Epithelial cell of proximal tubule (primary cell): ENCODE results near the gene IMMT. TPM values are rescaled to one million over a fixed set of nuclear protein-coding genes. Genes with fewer than 3 reads are reported as not detected.
A peak's percentile ranks its signal among the peaks of the same experiment; 100 is the strongest.

ENCODE experiments used
- DNase-seq: peaks from one replicate; pipeline ENCODE4 v3.0.0-alpha.2; 2011; ENCODE audit warnings: low read depth
- H3K4me3 ChIP-seq: 2 replicates; pipeline ENCODE4 v1.5.1; 2011; ENCODE audit warnings: low read depth, mild to moderate bottlenecking, low read length
- total RNA-seq: library from RNA; depleted of rRNA; stranded (reverse); fragments of >200 nt; gene quantifications from 2 replicates; pipeline ENCODE4 v1.2.3, GENCODE V29; 2015
- TF ChIP-seq, protein P1 (sequence below): conservative IDR thresholded peaks from 2 replicates; pipeline ENCODE4 v1.5.1; 2012; ENCODE audit warnings: low read depth, mild to moderate bottlenecking, low read length

IMMT gene
- total RNA-seq, 1 donor from 2014 or later = 78.1 TPM

DNA sequence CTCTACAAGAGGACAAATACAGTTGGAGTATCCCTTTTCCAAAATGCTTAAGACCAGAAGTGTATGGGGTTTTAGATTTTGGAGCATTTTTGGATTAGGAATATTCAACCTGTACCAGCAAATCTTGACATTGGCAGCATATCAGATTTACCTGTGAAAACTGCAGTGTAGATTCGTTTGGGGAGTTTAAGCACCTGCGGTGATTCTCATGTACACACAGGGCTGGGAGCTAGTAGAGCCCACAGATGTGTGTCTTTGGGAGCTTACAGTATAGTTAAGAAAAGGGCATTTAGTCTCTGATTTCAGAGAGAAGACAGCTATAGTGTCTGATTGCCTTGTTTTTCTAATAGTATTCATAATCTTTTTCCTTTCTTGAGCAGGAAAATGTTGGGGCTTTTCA is 59.1 kb downstream of the IMMT start:
- TF ChIP-seq, protein P1, sequence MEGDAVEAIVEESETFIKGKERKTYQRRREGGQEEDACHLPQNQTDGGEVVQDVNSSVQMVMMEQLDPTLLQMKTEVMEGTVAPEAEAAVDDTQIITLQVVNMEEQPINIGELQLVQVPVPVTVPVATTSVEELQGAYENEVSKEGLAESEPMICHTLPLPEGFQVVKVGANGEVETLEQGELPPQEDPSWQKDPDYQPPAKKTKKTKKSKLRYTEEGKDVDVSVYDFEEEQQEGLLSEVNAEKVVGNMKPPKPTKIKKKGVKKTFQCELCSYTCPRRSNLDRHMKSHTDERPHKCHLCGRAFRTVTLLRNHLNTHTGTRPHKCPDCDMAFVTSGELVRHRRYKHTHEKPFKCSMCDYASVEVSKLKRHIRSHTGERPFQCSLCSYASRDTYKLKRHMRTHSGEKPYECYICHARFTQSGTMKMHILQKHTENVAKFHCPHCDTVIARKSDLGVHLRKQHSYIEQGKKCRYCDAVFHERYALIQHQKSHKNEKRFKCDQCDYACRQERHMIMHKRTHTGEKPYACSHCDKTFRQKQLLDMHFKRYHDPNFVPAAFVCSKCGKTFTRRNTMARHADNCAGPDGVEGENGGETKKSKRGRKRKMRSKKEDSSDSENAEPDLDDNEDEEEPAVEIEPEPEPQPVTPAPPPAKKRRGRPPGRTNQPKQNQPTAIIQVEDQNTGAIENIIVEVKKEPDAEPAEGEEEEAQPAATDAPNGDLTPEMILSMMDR = no peak
- no peak for DNase-seq
- H3K4me3 ChIP-seq = no peak overlapping the region

DNA sequence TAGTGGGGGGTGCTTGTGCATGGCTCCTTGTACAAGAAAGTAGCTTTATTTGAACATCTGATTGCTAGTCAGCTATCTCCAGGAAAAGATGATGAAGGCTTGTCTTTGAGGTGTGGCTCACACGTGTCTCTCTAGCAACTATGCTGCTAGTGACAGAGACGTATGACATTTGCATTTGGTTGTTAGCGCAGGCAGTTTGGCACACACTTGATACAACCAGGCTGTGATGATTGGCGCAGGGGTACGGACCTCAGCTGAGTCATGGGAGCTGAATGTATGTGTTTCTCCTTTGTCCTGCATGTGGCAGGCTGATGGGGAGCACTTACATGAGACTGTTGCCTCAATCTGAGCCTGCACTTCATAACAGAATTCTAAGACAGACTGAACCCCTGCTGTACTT is 59.6 kb downstream of the IMMT start:
- no peak for DNase-seq
- no peak overlapping the region for H3K4me3 ChIP-seq
- TF ChIP-seq, protein P1 = no peak

DNA sequence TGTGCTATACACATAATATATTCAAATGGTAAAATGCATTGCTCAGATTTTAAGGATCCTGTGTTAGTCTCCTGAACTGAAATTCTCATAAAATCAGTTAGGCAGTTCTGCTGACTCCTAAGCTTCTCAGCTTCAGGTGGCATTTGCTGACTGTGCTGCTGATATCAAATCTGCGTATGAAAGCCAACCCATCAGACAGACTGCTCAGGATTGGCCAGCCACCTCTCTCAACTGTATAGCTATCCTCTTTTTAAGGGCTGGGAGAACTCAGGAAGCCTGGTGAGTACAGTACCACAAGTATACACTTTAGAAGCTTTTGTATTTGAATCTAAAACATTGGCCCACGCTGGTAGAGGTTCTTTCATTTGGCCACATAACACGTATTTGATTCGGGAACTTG is 60.6 kb downstream of the IMMT start:
- no peak overlapping the region for H3K4me3 ChIP-seq
- TF ChIP-seq, protein P1 = no peak
- no peak for DNase-seq

DNA sequence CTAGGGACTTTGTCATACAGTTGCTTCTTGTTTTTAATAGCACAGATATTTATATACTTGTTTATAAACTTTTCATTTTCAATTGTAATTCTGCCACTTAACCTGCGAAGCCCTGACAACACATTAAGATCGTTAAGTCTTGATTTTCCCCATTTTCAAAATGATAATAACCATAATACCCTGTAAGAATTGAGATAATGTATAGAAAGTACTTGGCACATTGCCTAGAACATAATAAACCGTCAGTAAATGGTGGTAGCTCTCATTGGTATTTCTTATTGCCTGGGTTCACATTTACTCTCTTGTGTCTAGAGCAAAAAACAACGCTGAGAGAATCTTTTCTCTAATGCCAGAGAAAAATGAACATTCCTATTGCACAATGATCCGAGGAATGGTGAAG is 70.6 kb downstream of the IMMT start:
- DNase-seq = no peak
- no peak overlapping the region for H3K4me3 ChIP-seq
- TF ChIP-seq, protein P1 = no peak

DNA sequence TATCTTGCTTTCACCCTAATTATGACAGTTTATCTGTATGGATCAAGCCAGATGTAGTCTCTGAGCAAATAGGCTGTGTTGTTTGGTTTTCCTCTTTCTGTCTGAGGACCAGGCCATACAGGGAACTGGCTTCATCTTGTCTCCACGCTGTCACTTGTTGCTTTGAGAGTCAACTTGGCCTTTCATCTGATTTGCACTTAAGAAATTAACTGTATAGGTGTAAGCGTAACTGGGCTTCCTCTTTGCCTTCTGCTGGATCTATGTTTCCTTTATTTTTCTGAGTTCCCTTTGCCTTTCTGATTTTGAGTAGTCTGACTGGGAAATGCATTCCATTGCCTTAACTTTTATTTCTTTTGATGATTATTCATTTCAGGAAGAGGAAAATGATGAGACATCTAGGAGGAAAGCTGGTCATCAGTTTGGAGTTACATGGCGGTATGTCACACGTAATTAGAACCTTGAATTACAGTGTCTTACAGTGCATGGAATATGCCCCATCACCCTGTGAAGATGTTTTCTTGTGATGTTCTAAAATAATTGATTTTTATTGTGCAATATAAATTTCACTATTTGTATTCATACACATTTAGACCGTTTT is 71.8 kb downstream of the IMMT start:
- TF ChIP-seq, protein P1 = no peak

DNA sequence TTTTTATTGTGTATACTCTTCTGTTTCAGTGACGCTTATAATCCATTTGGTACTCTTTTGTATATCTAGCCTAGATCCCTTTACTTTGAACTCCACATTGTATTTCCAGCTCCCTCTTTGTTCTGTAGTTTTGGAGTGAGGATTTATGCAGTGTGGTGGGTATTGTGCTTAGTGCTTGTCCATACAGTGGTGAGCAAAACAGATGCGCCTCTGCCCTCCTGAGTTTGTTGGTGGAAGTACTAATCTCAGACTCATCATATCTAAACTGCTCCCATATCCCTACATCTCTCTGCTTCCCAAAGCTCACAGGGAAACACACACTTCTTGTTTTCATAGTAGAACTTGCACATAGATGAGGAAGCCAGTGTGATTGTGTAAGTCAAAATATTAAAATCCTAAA is 77.1 kb downstream of the IMMT start:
- TF ChIP-seq, protein P1 = no peak

More for the DNA sequence above, 71.8 kb downstream of the IMMT start:
- no peak for DNase-seq
- no peak overlapping the region for H3K4me3 ChIP-seq

DNA sequence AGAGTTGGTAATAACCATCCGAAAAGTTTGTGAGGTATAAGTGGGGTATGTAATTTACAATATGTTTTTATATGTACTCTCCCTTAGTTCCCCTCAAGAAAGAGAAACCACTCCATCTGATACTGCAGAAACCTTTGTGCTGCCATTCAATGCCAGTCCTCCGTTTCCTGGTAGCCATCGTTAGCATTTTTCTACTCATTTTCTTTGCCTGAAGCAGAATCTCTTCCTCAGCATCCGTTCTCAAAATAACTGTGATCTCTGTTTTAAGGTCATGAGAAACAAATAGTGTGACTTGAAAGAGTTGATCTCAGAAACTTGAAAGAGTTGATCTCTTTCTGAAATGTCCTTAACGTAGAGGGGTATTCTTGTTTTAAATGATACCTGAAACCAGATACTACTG is 88.2 kb downstream of the IMMT start:
- DNase-seq = no peak
- H3K4me3 ChIP-seq = peak overlapping the region; percentile 76
- TF ChIP-seq, protein P1 = no peak

More for the DNA sequence above, 77.1 kb downstream of the IMMT start:
- no peak for DNase-seq
- H3K4me3 ChIP-seq = no peak overlapping the region
